HepG2 (cell line): ENCODE results near the gene CLIC4. TPM values are rescaled to one million over a fixed set of nuclear protein-coding genes. Genes with fewer than 3 reads are reported as not detected.

Experiments
- ATAC-seq: fragments of 200-7000 bp; cut with Tn5 transposase; 3 replicates; pipeline ENCODE4 v1.9.1; 2020; ENCODE audit warnings: mild to moderate bottlenecking, moderate library complexity
- BruUV-seq: library from RNA; stranded (reverse); fragments of 400-500 nt; replicated peaks from 2 replicates; lab custom pipeline; 2021; lab: Mats Ljungman, UMichigan
- CTCF ChIA-PET: fragments of 300-600 bp; formaldehyde crosslinking; extraction: SDS; loops from one replicate; lab custom pipeline; 2021; ENCODE audit warnings: low total read pairs, inconsistent platforms, low intra/inter-chr PET ratio; lab: Yijun Ruan, JAX
- POLR2A ChIA-PET: fragments of 350-600 bp; sonication (Branson Sonifier 250); formaldehyde crosslinking; loops from one replicate; lab custom pipeline; 2020; ENCODE audit warnings: antibody characterized with exemption, inconsistent platforms; lab: Yijun Ruan, JAX
- DNase-seq: peaks from one replicate; pipeline ENCODE4 v3.0.0-alpha.2; 2015; ENCODE audit warnings: low spot score
- FAIRE-seq: peaks from 3 replicates; lab custom pipeline; 2011; peaks lifted over from hg19 to GRCh38; lab: Jason Lieb, UNC
- H2AFZ ChIP-seq: one replicate; pipeline ENCODE4 v1.6.1; 2011; ENCODE audit warnings: low read length, inconsistent platforms
- H3K27ac ChIP-seq: fragments of 300-600 bp; 3 replicates; pipeline ENCODE4 v1.8.0; 2011; ENCODE audit warnings: mixed run types, mild to moderate bottlenecking, mixed read lengths, low read length, inconsistent platforms; ENCODE audit not compliant: insufficient read depth; ENCODE audit errors: extremely low read length
- H3K27me3 ChIP-seq, 2 experiments: fragments of 200-600 bp in 1 of 2; 2 replicates in 1 of 2; 3 replicates in 1 of 2; pipeline versions ENCODE4 v1.6.0 to v1.8.0; 2011; ENCODE audit warnings: low read length in 2 of 2, mild to moderate bottlenecking in 2 of 2, moderate library complexity in 2 of 2, inconsistent platforms in 1 of 2; ENCODE audit not compliant: insufficient read depth in 2 of 2, control insufficient read depth in 1 of 2
- H3K36me3 ChIP-seq, 2 experiments: fragments of 200-600 bp in 1 of 2; replicated peaks in 1 of 2; 2 replicates in 1 of 2; 3 replicates in 1 of 2; pipeline versions ENCODE4 v1.5.1 to v1.8.0; 2011; ENCODE audit warnings: low read length in 2 of 2, inconsistent platforms in 1 of 2; ENCODE audit not compliant: insufficient read depth in 2 of 2, control insufficient read depth in 1 of 2
- H3K4me1 ChIP-seq: 2 replicates; pipeline ENCODE4 v1.5.1; 2012; ENCODE audit warnings: low read length, inconsistent platforms; ENCODE audit not compliant: insufficient read depth
- H3K4me2 ChIP-seq: 2 replicates; pipeline ENCODE4 v1.6.0; 2011; ENCODE audit warnings: low read depth, low read length, inconsistent platforms
- H3K4me3 ChIP-seq, 3 experiments: fragments of 200-600 bp in 1 of 3; sonication (generic), shearing (Covaris generic) in 1 of 3; replicated peaks in 1 of 3; 2 replicates each; pipeline ENCODE4 v1.5.1; 2011 to 2016; ENCODE audit warnings: low read length in 3 of 3, inconsistent platforms in 2 of 3, low read depth in 2 of 3, mild to moderate bottlenecking in 2 of 3, control low read depth in 1 of 3, mixed read lengths in 1 of 3; ENCODE audit not compliant: insufficient read depth in 1 of 3
- H3K79me2 ChIP-seq: one replicate; pipeline ENCODE4 v1.6.1; 2011; ENCODE audit warnings: low read length, inconsistent platforms; ENCODE audit not compliant: insufficient read depth
- H3K9ac ChIP-seq: 2 replicates; pipeline ENCODE4 v1.6.0; 2011; ENCODE audit warnings: mild to moderate bottlenecking, low read depth, low read length, inconsistent platforms; ENCODE audit not compliant: insufficient read depth
- H3K9me3 ChIP-seq: 2 replicates; pipeline ENCODE4 v1.5.1; 2012; ENCODE audit warnings: mild to moderate bottlenecking, low read length
- H4K20me1 ChIP-seq: 2 replicates; pipeline ENCODE4 v1.6.0; 2011; ENCODE audit warnings: inconsistent platforms, mild to moderate bottlenecking, low read length, moderate library complexity; ENCODE audit not compliant: insufficient read depth
- ARNT ChIP-seq: fragments of 450-650 bp; IDR thresholded peaks from 2 replicates; pipeline ENCODE4 v1.6.1; 2017
- ATAD3A ChIP-seq: sonication (generic); formaldehyde crosslinking; IDR thresholded peaks from 2 replicates; pipeline ENCODE4 v1.4.0; 2020; ENCODE audit warnings: missing genetic modification reagents
- CREB1 ChIP-seq, 2 experiments: fragments of 450-650 bp in 1 of 2; IDR thresholded peaks; 2 replicates each; pipeline ENCODE4 v1.6.1; 2016 to 2017; ENCODE audit warnings: control low read depth in 1 of 2, mild to moderate bottlenecking in 1 of 2, missing compliant biosample characterization in 1 of 2, missing genetic modification characterization in 1 of 2
- ERF ChIP-seq: IDR thresholded peaks from 2 replicates; pipeline ENCODE4 v1.6.1; 2018; ENCODE audit warnings: missing biosample characterization, missing genetic modification reagents
- FOXA1 ChIP-seq, 2 experiments: fragments of 450-650 bp in 1 of 2; sonication (generic) in 1 of 2; formaldehyde crosslinking in 1 of 2; IDR thresholded peaks; 2 replicates each; pipeline versions ENCODE4 v1.4.0 to v1.6.1; 2016 to 2020; ENCODE audit warnings: missing genetic modification reagents in 1 of 2
- KDM6A ChIP-seq: IDR thresholded peaks from 2 replicates; pipeline ENCODE4 v1.6.1; 2016; ENCODE audit warnings: low read depth
- MEIS2 ChIP-seq: sonication (generic); formaldehyde crosslinking; IDR thresholded peaks from 2 replicates; pipeline ENCODE4 v1.9.0; 2021; ENCODE audit warnings: mild to moderate bottlenecking, missing genetic modification reagents
- NCOR1 ChIP-seq: fragments of 200-600 bp; sonication (generic); IDR thresholded peaks from 2 replicates; pipeline ENCODE4 v1.7.0; 2017; ENCODE audit warnings: antibody characterized with exemption, low read length, borderline replicate concordance
- NR2F6 ChIP-seq, 2 experiments: IDR thresholded peaks; 2 replicates each; pipeline ENCODE4 v1.6.1; 2016; ENCODE audit warnings: antibody characterized with exemption in 1 of 2, mild to moderate bottlenecking in 1 of 2
- PATZ1 ChIP-seq: sonication (generic); formaldehyde crosslinking; IDR thresholded peaks from 2 replicates; pipeline ENCODE4 v1.4.0; 2020; ENCODE audit warnings: missing genetic modification reagents
- THAP11 ChIP-seq: IDR thresholded peaks from 2 replicates; pipeline ENCODE4 v1.6.1; 2016; ENCODE audit warnings: missing biosample characterization, missing genetic modification reagents
- ZBTB43 ChIP-seq: sonication (generic); formaldehyde crosslinking; conservative IDR thresholded peaks from 2 replicates; pipeline ENCODE4 v1.4.0; 2020; ENCODE audit warnings: missing genetic modification reagents
- ZFY ChIP-seq: sonication (generic); formaldehyde crosslinking; IDR thresholded peaks from 2 replicates; pipeline ENCODE4 v1.4.0; 2020; ENCODE audit warnings: missing genetic modification reagents
- ZNF331 ChIP-seq: sonication (generic); formaldehyde crosslinking; IDR thresholded peaks from 2 replicates; pipeline ENCODE4 v1.4.0; 2020; ENCODE audit warnings: missing genetic modification reagents
- ZNF589 ChIP-seq: sonication (generic); formaldehyde crosslinking; conservative IDR thresholded peaks from 2 replicates; pipeline ENCODE4 v1.8.0; 2022; ENCODE audit warnings: mild to moderate bottlenecking, moderate library complexity, missing genetic modification reagents
- ZNF749 ChIP-seq: sonication (generic); formaldehyde crosslinking; IDR thresholded peaks from 2 replicates; pipeline ENCODE4 v1.8.0; 2022; ENCODE audit warnings: mild to moderate bottlenecking, missing genetic modification reagents, moderate library complexity, borderline replicate concordance
- WGBS: methylation state at CpG from one replicate; pipeline ENCODE4 v1.1.6; 2017; ENCODE audit warnings: low lambda C conversion rate; 5-methylcytosine and 5-hydroxymethylcytosine counted together
- in situ Hi-C: cut with HindIII; loops from 2 replicates; pipeline ENCODE4 v1.10.0; 2017; ENCODE audit warnings: low pct_unique_long_range_greater_than_20kb; ENCODE audit not compliant: extremely low pct_ligation_motif_present
- intact Hi-C: fragments of 100-400 bp; cut with micrococcal nuclease; formaldehyde crosslinking; loops from one replicate; pipeline ENCODE4 v1.10.0; 2022; ENCODE audit not compliant: unreplicated experiment
- polyA plus RNA-seq, 8 experiments: library from polyadenylated mRNA; depleted of rRNA in 3 of 8; stranded (reverse) in 7 of 8; unstranded in 1 of 8; fragments of >200 nt; fragmentation: Illumina TruSeq in 4 of 8; extraction: Trizol in 4 of 8; gene quantifications; 2 replicates each; pipeline versions ENCODE4 v1.2.1 to v1.2.3, GENCODE V29; 2011 to 2016; ENCODE audit warnings: low read depth in 4 of 8, missing spikeins in 1 of 8, mixed read lengths in 1 of 8; ENCODE audit not compliant: insufficient read depth in 1 of 8
- total RNA-seq, 5 experiments: library from RNA; depleted of rRNA; stranded (reverse); fragments of >200 nt; fragmentation: Illumina TruSeq; extraction: Trizol; gene quantifications; 2 replicates each; pipeline ENCODE4 v1.2.3, GENCODE V29; 2016; ENCODE audit warnings: low read depth in 1 of 5
- TF ChIP-seq, protein P1 (sequence below): sonication (generic); formaldehyde crosslinking; IDR thresholded peaks from 2 replicates; pipeline ENCODE4 v1.4.0; 2020; ENCODE audit warnings: mild to moderate bottlenecking, missing genetic modification reagents, borderline replicate concordance

The CLIC4 gene
- total and polyA plus RNA-seq, 2 of the 13 experiments (the other 11 are each of a cell fraction or from before 2014, with no cell fraction given): 23.3 to 77.4 TPM

DNA sequence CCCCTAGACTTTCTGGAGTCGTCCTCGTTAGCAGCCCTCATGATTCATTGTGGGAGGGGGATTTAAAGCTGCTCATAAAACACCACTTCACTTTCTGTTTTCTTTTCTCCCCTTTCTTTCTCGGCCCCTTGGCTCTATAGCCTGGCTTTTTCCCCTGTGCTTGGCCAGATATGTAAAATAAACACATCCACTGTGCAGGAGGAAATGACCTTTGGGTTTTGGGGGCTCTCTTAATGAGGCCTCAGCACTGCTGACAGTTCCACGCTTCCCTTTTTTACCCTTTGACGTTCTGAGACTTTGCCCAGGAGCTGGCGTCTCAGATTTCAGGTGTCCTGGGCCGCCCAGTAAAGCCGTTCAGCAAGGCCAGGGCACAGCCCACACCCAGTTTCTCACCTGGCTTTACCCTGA, 119.1 kb downstream of the CLIC4 start:
- no peak overlapping the region for H3K9ac ChIP-seq
- peak overlapping the region; percentile 18 to 64 (median 41); a peak in 5 of 6 replicates for H3K4me3 ChIP-seq
- intact Hi-C loops (no loop called here), in situ Hi-C loops (no loop called here)
- peaks cover 90% of the 10 kb centered on the region for H3K4me1 ChIP-seq
- peaks cover 6 to 24% of the 10 kb centered on the region in 2 experiments; a peak in 2 of 5 replicates for H3K27me3 ChIP-seq
- no peaks in the 10 kb centered on the region for H4K20me1 ChIP-seq
- WGBS: under 1% methylated on average over 8 of the region's 8 CpGs
- no peaks in the 10 kb centered on the region for H3K36me3 ChIP-seq
- CTCF ChIA-PET: no interaction called here
- H3K9me3 ChIP-seq: no peaks in the 10 kb centered on the region
- H2AFZ ChIP-seq: no peak overlapping the region
- ATAC-seq: peak; percentile 69
- H3K4me2 ChIP-seq: peak overlapping the region; percentile 94
- no TSS peak for BruUV-seq
- peak; percentile 75 for DNase-seq
- peak; percentile 85 for FAIRE-seq
- H3K27ac ChIP-seq: peak overlapping the region; percentile 54
- H3K79me2 ChIP-seq: no peaks in the 10 kb centered on the region
- POLR2A ChIA-PET: no interaction called here
- TF ChIP-seq ZNF331 (CRISPR knock-in tag): peak; percentile 18; the same call in 1 of the 2 replicates
- peak; percentile 16; the same call in 1 of the 2 replicates for TF ChIP-seq NCOR1
- no peak for TF ChIP-seq ATAD3A (CRISPR knock-in tag)
- TF ChIP-seq FOXA1 (IDR thresholded peaks at IDR 0.05): no peak
- TF ChIP-seq FOXA1 (CRISPR knock-in tag; IDR thresholded peaks at IDR 0.05): no peak
- no peak for TF ChIP-seq ARNT
- TF ChIP-seq NR2F6 (IDR thresholded peaks at IDR 0.05): peak; percentile 68
- TF ChIP-seq NR2F6 (CRISPR knock-in tag; IDR thresholded peaks at IDR 0.05): peak; percentile 69
- TF ChIP-seq PATZ1 (CRISPR knock-in tag): peak; percentile 85
- 0 out of 2 replicates have a peak, but pooled peaks have one; percentile 22 for TF ChIP-seq ZFY
- TF ChIP-seq ZNF589 (CRISPR knock-in tag): no peak
- TF ChIP-seq CREB1 (IDR thresholded peaks at IDR 0.05): no peak
- peak; percentile 59 for TF ChIP-seq CREB1 (CRISPR knock-in tag; IDR thresholded peaks at IDR 0.05)
- 0 out of 2 replicates have a peak, but pooled peaks have one; percentile 24 for TF ChIP-seq THAP11 (CRISPR knock-in tag)
- no peak for TF ChIP-seq ZNF749 (CRISPR knock-in tag)
- peak; percentile 73 for TF ChIP-seq ERF (CRISPR knock-in tag)
- peak; percentile 90 for TF ChIP-seq MEIS2
- TF ChIP-seq, protein P1, sequence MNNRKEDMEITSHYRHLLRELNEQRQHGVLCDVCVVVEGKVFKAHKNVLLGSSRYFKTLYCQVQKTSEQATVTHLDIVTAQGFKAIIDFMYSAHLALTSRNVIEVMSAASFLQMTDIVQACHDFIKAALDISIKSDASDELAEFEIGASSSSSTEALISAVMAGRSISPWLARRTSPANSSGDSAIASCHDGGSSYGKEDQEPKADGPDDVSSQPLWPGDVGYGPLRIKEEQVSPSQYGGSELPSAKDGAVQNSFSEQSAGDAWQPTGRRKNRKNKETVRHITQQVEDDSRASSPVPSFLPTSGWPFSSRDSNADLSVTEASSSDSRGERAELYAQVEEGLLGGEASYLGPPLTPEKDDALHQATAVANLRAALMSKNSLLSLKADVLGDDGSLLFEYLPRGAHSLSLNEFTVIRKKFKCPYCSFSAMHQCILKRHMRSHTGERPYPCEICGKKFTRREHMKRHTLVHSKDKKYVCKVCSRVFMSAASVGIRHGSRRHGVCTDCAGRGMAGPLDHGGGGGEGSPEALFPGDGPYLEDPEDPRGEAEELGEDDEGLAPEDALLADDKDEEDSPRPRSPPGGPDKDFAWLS: 0 out of 2 replicates have a peak, but pooled peaks have one; percentile 41
- peak; percentile 65; the same call in 1 of the 2 replicates for TF ChIP-seq ZBTB43 (CRISPR knock-in tag)
- TF ChIP-seq KDM6A (CRISPR knock-in tag): peak; percentile 74
